Left renal cortex interstitium (tissue), 4 donors: Measurements from ENCODE around the gene GRK4. TPM values are rescaled to one million over a fixed set of nuclear protein-coding genes. Genes with fewer than 3 reads are reported as not detected.

ENCODE experiments used
- DNase-seq, 4 donors: peaks; one replicate each; pipeline ENCODE4 v3.0.0-alpha.2; 2013; ENCODE audit warnings: low read depth in 4 of 4, low spot score in 2 of 4, missing footprints in 1 of 4
- polyA plus RNA-seq, 4 donors: library from polyadenylated mRNA; unstranded; fragments of 120-200 nt; gene quantifications; one replicate each; pipeline ENCODE4 v1.2.1, GENCODE V29; 2013; ENCODE audit not compliant: insufficient read length in 4 of 4

GRK4 gene
- polyA plus RNA-seq, 4 donors = 7.6 to 12.1 (median 8.9) TPM

DNA sequence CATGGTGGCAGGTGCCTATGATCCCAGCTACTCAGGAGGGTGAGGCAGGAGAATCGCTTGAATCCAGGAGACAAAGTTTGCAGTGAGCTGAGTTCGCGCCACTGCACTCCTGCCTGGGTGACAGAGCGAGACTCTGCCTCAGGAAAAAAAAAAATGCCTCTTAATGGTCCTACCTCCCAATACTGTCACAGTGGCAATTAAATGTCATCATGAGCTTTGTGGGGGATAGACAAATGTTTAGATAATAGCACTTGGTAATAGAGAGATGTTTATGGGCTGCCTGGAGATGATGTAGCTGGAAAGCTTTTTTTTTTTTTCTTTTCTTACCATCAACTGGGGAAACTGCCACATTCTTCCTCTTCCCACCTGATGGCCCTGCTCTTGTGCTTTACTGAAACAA is 33.0 kb downstream of the GRK4 start:
- no peak for DNase-seq

DNA sequence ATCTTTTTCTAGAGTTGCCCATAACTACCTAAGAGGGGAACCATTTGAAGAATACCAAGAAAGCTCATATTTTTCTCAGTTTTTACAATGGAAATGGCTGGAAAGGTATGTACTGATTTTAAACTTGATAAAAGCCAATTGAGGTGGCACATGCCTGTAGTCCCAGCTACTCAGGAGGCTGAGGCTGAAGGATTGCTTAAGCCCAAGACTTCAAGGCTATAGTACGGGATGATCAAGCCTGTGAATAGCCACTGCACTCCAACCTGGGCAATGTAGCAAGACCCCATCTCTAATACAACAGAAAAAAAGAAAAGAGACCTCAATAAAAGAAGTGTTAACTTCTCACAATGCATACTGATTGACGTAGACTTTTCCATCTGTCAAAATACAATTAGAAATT is 44.4 kb downstream of the GRK4 start:
- DNase-seq = no peak

- DNase-seq = no peak
These were observed 46.1 kb downstream of the GRK4 start for GRCh38 chr4:3009422-3009821.

- DNase-seq = no peak
These were observed 47.2 kb downstream of the GRK4 start for GRCh38 chr4:3010577-3010976.

DNA sequence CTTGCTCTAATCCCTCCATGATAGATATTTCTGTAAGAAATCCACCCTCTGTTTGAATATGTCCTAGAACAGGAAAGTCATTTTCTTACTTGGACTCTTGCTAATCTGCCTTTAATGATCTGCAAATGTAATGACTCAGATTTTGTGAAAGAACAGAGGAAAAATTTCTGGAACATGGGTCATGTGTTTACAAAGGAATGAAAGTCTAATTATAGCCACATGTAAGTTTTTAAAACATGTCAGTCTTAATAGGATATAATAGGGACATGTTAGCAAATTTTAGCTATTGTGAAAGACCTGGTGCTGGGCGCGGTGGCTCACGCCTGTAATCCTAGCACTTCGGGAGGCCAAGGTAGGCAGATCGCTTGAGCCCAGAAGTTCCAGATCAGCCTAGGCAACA is 47.6 kb downstream of the GRK4 start:
- DNase-seq = no peak

- DNase-seq = no peak
These were observed 48.3 kb downstream of the GRK4 start for GRCh38 chr4:3011456-3012220.

DNA sequence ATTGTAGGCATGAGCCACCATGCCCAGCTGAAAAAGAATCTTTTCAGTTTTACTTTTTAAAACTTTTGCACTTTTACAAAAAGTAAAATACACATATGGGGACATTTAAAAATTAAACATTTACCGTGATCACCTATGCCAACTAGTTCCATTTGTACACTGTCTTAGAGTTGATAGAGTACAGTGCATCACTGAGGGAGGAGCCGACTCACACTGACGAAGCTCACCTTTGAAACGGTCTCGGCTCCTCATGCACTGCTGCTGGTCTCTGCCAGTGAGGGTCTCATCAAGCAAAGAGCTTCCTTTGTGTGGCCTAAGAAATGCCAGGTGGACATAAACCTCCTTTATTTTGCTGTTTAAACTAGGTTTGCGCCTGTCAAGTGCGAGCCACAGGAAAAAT is 50.0 kb downstream of the GRK4 start:
- DNase-seq = no peak

DNA sequence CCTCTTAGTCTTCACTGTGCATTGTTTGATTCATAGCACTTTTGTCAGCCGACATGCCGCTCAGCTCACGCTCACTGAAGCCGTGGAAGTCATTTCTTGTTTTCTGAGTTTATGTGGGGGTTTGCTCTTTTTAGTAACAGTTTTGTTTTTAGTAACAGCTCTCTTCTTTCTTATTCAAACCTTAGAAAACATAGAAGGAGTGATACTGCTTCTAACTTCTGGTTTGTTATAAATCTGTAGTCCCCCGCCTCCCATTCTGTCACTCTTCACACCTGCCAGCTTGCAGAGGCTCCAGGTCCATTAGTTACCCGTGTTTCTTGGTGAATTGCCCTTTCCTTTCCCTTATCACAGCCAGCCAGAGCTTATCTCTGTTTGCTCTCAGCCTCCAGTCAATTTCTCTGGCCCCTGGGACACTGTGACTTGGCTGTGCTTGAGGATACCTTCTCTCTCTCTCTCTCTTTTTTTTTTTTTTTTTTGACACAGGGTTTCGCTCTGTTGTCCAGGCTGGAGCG is 50.5 kb downstream of the GRK4 start:
- no peak for DNase-seq

- no peak for DNase-seq
These were observed 53.6 kb downstream of the GRK4 start for GRCh38 chr4:3016961-3017360.

- DNase-seq = no peak
These were observed 54.1 kb downstream of the GRK4 start for GRCh38 chr4:3017504-3017903.

- no peak for DNase-seq
These were observed 55.9 kb downstream of the GRK4 start for GRCh38 chr4:3019145-3019846.

- DNase-seq = no peak
These were observed 57.8 kb downstream of the GRK4 start for GRCh38 chr4:3021127-3021526.

- DNase-seq = no peak
These were observed 58.3 kb downstream of the GRK4 start for GRCh38 chr4:3021627-3022026.

DNA sequence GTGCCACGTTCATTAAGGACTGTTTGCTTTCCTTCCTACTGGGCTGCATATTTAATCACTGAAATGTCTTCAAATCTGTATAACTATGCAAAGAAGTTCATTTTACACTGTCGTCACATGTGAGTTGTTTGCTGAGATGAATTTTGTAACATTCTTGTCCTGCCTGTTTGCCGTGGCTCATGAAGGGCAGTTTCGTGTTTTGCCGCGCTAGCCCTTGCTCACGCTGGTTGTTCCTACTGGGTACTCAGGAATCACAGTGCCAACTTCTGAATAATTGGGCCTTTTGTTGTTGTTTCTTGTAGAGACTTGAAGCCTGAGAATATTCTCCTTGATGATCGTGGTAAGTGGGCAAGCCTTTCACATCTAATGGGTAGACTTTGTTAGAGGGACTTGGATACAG is 58.7 kb downstream of the GRK4 start:
- no peak for DNase-seq

DNA sequence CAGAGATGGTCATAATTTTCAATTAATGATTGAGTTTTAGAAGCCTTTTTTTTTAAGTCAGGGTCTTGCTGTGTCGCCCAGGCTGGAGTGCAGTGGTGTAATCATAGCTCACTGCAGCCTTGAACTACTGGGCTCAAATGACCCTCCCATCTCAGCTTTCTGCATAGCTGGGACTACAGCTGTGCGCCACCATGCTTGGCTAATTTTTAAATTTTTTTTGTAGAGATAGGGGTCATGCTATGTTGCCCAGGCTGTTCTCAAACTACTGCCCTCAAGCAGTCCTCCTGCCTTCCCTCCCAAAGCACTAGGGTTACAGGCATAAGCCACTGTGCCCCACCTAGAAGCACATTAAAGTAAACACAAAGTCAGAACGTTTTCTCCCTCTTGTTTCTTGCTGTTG is 59.3 kb downstream of the GRK4 start:
- DNase-seq = no peak

GRCh38 chr4:3025881-3026280 is 62.5 kb downstream of the GRK4 start:
- no peak for DNase-seq

DNA sequence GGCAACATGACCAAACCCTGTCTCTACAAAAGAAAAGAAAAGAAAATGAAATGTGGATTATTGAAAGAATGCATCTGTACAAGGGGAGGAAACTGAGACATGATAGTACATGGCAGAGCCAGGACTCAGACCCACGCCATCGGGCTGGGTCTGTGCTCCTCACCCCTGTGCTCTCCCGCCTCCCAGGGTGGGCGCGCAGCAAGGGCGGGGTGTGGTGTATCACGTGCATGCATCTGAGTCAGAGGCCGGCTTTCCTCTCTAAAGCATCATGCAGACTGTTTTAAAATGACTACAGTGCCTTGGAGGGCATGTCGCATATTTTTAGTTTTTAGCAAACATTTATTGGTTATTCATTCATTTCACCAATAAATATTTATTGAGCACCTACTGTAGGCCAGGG is 63.2 kb downstream of the GRK4 start:
- no peak for DNase-seq

- DNase-seq = no peak
These were observed 66.1 kb downstream of the GRK4 start for GRCh38 chr4:3029464-3029863.

- no peak for DNase-seq
These were observed 67.4 kb downstream of the GRK4 start for GRCh38 chr4:3030566-3031356.

DNA sequence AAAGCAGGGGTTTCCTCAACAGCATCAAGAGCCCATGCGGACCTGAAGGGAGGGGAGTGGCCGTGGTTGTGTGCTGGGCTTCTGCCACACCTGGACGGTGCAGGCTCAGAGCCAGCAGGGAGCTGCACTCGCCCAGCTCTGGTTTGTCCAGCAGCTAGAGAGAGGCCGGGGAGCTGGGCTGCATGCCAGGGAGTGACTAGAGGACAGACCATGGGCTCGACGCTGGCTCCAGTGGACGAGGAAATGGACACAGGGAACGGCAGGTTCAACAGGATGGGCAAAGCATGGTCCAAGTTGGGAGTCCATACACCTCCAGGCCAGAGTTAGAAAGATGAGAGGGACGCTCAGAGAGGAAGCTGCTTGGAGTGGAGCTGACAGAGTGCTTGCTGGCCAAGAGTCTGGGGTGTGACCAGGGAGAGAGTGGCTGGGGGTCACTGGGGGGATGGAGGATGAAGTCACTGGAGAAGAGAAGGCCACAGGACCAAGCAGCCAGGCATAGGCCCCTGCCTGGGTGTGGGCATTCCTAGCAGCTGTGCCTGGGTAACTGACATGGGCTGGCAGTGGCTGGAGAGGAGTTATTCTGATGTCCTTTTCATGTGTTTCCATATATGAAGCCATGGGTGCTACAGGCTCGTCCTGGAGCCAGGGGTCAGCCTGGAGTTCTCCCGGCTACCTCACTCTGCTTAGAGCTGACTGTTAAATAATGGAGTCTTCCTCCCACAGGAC is 68.1 kb downstream of the GRK4 start:
- no peak for DNase-seq

- no peak for DNase-seq
These were observed 70.9 kb downstream of the GRK4 start for GRCh38 chr4:3034231-3034630.
